Stimulated activated CD8-positive, alpha-beta memory T cell treated with anti-CD3 and anti-CD28 coated beads, Interleukin-4, amount 100 ng/mL, for 4 hours (primary cell): Measurements from ENCODE around the gene MAVS.
"Not testable (repeated sequence)": the region's sequence is repeated elsewhere in the genome, so short reads cannot be mapped to it uniquely, and the experiment has no call there.

Source experiments
- DNase-seq, 2 donors: peaks; one replicate each; pipeline ENCODE4 v3.0.0-alpha.2; 2020; ENCODE audit warnings: low read depth in 2 of 2, low spot score in 1 of 2

Gene MAVS

DNA sequence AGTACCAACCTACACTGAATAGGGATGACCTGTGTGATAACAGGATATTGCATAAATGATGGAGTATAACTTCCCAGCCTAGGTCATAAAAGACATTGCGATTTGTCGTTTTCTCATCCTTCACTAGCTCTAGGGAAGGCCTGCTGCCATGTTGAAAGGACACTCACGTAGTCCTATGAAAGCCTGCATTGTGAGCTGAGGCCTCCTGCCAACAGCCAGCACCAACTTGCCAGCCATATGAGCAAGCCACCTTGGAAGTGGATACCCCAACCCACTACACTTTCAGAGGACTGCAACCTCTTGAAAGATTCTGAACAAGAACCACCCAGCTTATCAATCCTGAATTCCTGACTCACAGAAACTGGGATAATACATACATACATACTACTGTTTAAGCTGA is 39.1 kb downstream of the MAVS start:
- no peak for DNase-seq

DNA sequence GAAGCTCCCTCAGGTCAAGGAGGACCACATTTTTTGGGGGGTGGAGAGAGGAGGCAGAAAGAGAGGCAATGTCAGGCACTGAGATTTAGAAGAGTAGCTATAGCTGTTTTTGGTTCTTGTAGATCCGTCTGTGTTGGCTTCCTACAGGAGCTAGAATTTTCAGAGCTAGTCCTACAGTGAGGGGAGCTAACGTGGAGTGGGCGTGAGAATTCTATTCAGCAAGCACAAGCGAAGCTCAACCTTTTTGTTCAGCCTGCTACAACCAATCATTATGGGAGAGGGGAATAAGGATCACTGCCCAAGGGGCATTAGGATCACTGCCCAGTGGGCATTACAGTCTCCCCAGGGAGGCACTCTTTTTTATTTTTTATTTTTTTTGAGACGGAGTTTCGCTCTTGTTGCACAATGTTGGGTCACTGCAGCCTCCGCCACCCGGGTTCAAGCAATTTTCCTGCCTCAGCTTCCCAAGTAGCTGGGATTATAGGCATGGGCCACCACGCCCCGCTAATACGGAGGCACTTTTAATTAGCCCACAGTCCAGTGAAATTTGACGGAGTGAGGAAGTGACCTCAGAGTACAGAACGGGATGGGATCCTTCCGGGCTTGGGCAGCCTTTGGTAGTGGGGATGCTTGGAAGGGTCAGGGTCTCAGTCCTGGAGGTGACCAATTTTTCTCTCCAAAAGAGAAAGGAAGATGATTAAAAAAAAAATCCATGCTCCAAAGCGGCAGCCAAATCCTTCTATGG is 41.4 kb downstream of the MAVS start:
- DNase-seq, result no peak

DNA sequence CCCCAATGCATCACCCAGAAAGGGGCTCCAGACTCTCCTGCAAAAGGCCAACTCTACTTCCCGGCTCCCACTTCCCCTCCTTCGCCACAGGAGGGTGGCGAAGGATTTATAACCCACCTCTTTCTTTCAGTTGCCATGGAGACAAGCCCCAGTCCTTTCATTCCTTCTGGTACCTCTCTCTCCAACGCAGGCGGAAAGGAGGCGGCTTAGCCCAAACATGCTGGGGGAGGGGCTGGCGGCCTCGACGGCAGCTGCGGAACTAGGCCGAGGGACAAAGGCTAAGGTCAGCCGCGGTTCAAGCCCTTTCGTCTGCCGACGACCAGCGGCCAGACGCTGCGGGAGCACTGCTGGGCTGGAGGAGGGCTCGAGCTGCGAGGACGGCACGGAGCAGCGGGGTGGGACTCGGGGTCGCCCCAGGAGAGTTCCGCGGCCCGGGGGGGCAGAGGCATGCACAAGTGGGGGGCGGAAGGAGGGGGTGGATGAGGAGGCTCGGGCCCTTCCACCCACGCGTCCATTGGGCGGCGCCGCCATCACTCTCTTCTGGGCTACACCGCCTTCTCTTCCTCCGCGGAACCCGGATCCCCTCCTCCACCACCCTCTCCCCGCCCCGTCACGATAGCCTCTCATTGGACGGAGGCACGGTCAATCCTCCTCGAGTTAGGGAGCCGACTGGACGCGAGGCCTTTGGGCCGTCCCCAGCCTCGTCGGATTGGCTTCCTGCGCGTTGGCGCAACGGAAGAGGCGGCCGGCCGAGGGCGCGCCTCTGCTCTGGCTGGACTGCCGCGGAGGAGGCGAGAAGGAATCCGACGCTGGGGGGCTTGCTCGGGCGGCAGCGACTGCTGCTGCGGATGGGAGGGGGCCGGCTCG is 42.2 kb downstream of the MAVS start, which contains the start of gene PANK2:
TSS of gene PANK2 (plus strand) at position 766 of the 867 bp plus-strand sequence.
- peak; percentile 93 to 94 for DNase-seq

DNA sequence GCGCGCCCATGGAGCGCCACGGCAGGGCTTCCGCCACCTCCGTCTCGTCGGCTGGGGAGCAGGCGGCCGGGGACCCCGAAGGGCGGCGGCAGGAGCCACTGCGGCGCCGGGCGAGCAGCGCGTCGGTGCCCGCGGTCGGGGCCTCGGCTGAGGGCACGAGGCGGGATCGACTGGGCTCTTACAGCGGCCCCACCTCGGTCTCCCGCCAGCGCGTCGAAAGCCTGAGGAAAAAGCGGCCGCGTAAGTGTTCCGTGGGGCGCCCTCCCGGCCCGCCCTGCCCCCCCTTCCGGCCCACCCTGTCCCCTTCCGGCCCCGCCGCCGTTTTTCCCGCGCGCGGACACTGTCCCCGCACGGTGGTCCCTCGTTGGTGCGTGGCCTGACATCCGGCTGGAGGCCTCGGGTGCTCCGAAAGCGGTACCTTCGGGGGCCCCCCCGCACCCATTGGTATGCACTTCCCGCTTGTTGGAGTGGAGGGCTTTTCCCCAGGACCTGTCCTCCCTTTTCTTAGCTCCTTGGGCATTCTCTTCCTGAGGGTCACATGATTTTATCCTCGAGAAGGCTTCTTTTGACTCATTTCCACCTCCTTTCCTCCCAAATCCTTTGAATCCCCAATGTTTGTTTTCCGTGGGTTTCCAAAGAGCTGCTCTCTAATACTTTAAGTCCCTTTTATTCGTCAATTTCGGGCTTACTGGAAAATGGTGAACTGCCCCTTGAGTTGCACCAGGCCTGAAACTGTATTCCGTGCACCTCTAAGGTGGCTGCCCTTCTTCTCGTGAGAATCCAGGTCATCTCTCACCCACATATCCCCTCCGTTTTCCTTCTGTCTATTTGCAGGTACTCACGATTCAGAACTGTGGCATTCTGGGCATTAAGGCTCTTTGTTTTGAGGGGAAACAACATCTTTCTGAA is 43.1 kb downstream of the MAVS start:
- DNase-seq, result no peak

DNA sequence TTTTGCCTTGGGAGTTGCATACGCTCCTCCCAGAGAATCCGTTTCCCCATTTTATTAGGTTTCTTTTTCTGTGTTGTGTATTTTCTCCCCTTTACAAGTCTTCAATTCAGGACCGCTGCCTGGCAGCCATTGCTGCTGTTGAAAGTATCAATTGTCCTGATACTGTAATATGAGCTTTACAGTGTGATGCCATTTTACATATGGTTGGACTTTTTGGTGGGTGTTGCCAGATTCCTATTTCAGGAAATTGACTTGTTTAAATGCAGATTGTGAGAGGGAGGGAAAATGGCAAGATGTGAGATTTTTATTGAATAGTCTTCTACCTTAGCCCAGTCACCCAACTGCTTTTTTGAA is 43.7 kb downstream of the MAVS start:
- DNase-seq, result no peak

GRCh38 chr20:3890999-3891929 is 44.6 kb downstream of the MAVS start:
- DNase-seq, result no peak

GRCh38 chr20:3894796-3895195 is 48.2 kb downstream of the MAVS start:
- DNase-seq, result no peak

- DNase-seq, result no peak
These were observed 49.7 kb downstream of the MAVS start for GRCh38 chr20:3896302-3896701.

DNA sequence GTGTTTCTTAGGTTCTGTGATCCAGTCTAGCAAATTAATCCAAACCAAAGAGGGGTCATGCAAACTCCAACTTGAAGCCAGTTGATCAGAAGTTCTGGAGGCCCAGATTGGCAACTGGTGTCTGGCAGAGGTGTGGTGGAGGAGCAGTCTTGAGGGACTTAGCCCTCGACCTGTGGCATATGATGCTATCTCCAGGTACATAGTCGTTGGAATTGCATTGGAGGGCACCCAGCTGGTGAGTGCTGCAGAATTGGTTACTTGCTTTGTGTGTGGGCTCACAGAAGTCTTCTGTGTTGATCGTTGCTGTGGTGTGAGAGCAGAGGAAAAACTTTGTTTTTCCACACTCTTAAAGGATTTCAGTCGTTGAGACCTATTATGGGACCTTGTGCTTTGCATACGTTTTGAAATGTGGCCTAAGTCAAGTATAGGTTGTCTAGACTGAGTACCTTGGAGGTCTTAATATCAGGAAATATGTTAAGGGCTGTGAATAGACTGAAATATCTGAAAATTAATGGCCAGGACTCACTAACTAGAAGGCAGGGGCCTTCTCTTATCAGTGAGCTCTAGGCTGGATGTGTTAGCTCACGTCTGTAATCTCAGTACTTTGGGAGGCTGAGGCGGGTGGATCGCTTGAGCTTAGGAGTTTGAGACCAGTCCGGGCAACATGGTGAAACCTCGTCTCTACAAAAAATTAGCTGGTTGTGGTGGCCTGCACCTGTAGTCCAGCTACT is 50.4 kb downstream of the MAVS start:
- DNase-seq, result no peak

DNA sequence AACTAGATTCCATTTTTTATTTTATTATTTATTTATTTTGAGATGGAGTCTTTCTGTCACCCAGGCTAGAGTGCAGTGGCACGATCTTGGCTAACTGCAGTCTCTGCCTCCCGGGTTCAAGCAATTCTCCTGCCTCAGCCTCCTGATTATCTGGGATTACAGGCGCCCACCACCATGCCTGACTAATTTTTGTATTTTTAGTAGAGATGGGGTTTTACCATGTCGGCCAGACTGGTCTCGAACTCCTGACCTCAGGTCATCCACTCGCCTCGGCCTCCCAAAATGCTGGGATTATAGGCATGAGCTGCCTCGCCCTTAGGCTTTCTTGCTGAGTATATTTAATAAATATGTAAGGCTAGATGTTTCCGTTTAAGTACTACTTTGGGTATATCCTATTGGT is 51.5 kb downstream of the MAVS start:
- DNase-seq, result not testable (repeated sequence)

GRCh38 chr20:3898639-3899038 is 52.0 kb downstream of the MAVS start:
- DNase-seq, result no peak

- DNase-seq, result no peak
These were observed 53.6 kb downstream of the MAVS start for GRCh38 chr20:3900187-3900604.

DNA sequence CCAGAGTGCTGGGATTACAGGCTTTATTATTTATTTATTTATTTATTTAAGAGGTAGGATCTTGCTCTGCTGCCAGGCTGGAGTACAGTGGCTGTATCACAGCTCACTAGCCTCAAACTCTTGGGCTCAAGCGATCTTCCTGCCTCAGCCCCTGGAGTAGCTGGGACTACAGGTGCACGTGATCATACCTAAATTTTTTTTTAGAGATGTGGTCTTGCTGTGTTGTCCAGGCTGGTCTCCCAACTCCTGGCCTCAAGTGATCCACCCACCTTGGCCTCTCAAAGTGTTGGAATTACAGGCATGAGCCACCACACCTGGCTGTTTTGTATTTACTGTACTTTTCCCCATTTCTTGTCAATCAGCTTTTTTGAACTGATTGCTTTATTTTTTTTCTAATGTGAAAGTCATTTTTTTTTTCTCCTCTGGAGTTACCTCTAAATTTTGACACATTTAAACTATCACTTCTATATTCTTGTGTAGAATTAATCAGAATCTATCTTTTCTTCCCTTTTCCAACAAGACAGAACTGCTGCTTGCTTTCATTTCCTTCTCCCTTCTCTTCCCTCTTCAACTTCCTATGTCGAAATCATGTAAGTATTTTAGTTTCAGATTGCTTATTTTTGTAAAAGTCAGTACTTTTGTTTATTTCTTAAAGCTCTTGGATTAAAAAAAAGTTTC is 54.5 kb downstream of the MAVS start:
- DNase-seq, result no peak

GRCh38 chr20:3901706-3902440 is 55.2 kb downstream of the MAVS start:
- no peak for DNase-seq

- no peak for DNase-seq
These were observed 55.8 kb downstream of the MAVS start for GRCh38 chr20:3902446-3902845.

- no peak for DNase-seq
These were observed 57.6 kb downstream of the MAVS start for GRCh38 chr20:3904224-3904623.

- DNase-seq, result no peak
These were observed 58.2 kb downstream of the MAVS start for GRCh38 chr20:3904857-3905256.
